HFF-Myc (cell line): ENCODE data around the gene APOBEC3G.

Experiments
- DNase-seq: peaks from one replicate; pipeline ENCODE4 v3.0.0-alpha.2; 2011; ENCODE audit warnings: low read depth; ENCODE audit errors: extremely low read depth
- H3K4me3 ChIP-seq: replicated peaks from 2 replicates; pipeline ENCODE4 v1.5.1; 2011; ENCODE audit warnings: low read depth, mild to moderate bottlenecking, control low read depth, low read length
- CTCF ChIP-seq: IDR thresholded peaks from 2 replicates; pipeline ENCODE4 v1.5.1; 2012; ENCODE audit warnings: mild to moderate bottlenecking, low read depth, low read length, control low read depth; ENCODE audit errors: missing control alignments

Gene APOBEC3G

GRCh38 chr22:39133871-39134270 lies 56.8 kb downstream of the APOBEC3G start:
- no peak for DNase-seq
- TF ChIP-seq CTCF: no peak

GRCh38 chr22:39134366-39135091 lies 57.5 kb downstream of the APOBEC3G start:
- no peak for DNase-seq
- H3K4me3 ChIP-seq: no peak overlapping the region
- no peak for TF ChIP-seq CTCF

More at GRCh38 chr22:39133871-39134270, 56.8 kb downstream of the APOBEC3G start:
- H3K4me3 ChIP-seq: no peak overlapping the region

GRCh38 chr22:39135092-39135896 lies 58.2 kb downstream of the APOBEC3G start:
- peak; percentile 78 for TF ChIP-seq CTCF
- DNase-seq: no peak
- no peak overlapping the region for H3K4me3 ChIP-seq

GRCh38 chr22:39136317-39136716 lies 59.2 kb downstream of the APOBEC3G start:
- no peak for TF ChIP-seq CTCF
- no peak for DNase-seq

More at GRCh38 chr22:39136317-39136716, 59.2 kb downstream of the APOBEC3G start:
- no peak overlapping the region for H3K4me3 ChIP-seq
